Sigmoid colon (tissue), 7 donors: ENCODE data around the gene PRPH2. TPM values are rescaled to one million over a fixed set of nuclear protein-coding genes. Genes with fewer than 3 reads are reported as not detected.

Experiments used
- DNase-seq: peaks from one replicate; pipeline ENCODE4 v3.0.0-alpha.2; 2019
- H3K27ac ChIP-seq, 4 donors: fragments of 200-600 bp; sonication (generic); one replicate each; pipeline ENCODE4 v1.5.1; 2016 to 2019; ENCODE audit warnings: mild to moderate bottlenecking in 1 of 4
- H3K27me3 ChIP-seq, 3 donors: fragments of 200-600 bp; sonication (generic); one replicate each; pipeline ENCODE4 v1.5.1; 2019; ENCODE audit warnings: mild to moderate bottlenecking in 1 of 3
- H3K36me3 ChIP-seq, 4 donors: fragments of 200-600 bp; sonication (generic); one replicate each; pipeline ENCODE4 v1.5.1; 2016 to 2019
- H3K4me1 ChIP-seq, 4 donors: fragments of 200-600 bp; sonication (generic); one replicate each; pipeline ENCODE4 v1.5.1; 2017 to 2019
- H3K4me3 ChIP-seq, 4 donors: fragments of 200-600 bp; sonication (generic); one replicate each; pipeline ENCODE4 v1.5.1; 2017 to 2019; ENCODE audit warnings: mild to moderate bottlenecking in 2 of 4, moderate library complexity in 1 of 4
- H3K9me3 ChIP-seq, 4 donors: fragments of 200-600 bp in 3 of 4; sonication (generic) in 3 of 4; one replicate each; pipeline versions ENCODE4 v1.5.1 to v1.6.1; 2013 to 2019
- EP300 ChIP-seq, 4 donors: sonication (generic); formaldehyde crosslinking; IDR thresholded peaks; one replicate each; pipeline ENCODE4 v1.6.1; 2017; ENCODE audit warnings: antibody characterized with exemption in 4 of 4
- POLR2A ChIP-seq, 2 donors: fragments of 450-650 bp; IDR thresholded peaks; one replicate each; pipeline ENCODE4 v1.6.1; 2016; ENCODE audit warnings: antibody characterized with exemption in 2 of 2, mild to moderate bottlenecking in 2 of 2, moderate library complexity in 2 of 2
- POLR2AphosphoS5 ChIP-seq, 4 donors: sonication (generic); formaldehyde crosslinking; IDR thresholded peaks; one replicate each; pipeline ENCODE4 v1.6.1; 2017; ENCODE audit warnings: antibody characterized with exemption in 4 of 4
- WGBS, 2 donors: extraction: QIAGEN DNeasy Blood & Tissue Kit; methylation state at CpG; one replicate each; pipeline ENCODE4 v1.1.7; 2013; 5-methylcytosine and 5-hydroxymethylcytosine counted together
- intact Hi-C: fragments of 100-400 bp; cut with DNase I; formaldehyde crosslinking; loops from one replicate; pipeline ENCODE4 v1.15.1; 2023
- polyA plus RNA-seq, 3 donors: library from polyadenylated mRNA; stranded (reverse); fragments of 200-250 nt; gene quantifications; one replicate each; pipeline ENCODE4 v1.2.3, GENCODE V29; 2013
- total RNA-seq, 4 donors: library from RNA; depleted of rRNA; stranded (reverse); fragments of >200 nt; gene quantifications; one replicate each; pipeline ENCODE4 v1.1.0, GENCODE V29; 2016
- TF ChIP-seq, protein P1 (sequence below), 4 experiments: fragments of 450-650 bp in 3 of 4; fragments of 200-600 bp in 1 of 4; IDR thresholded peaks; one replicate each; pipeline ENCODE4 v1.5.1; 2016 to 2019; ENCODE audit warnings: antibody characterized with exemption in 4 of 4, mild to moderate bottlenecking in 3 of 4, moderate library complexity in 2 of 4
- donor health status: healthy with polysubstance abuse.
- donor health status: Bipolar disorder and iron deficiency.
- donor health status: healthy.

Gene PRPH2
- total and polyA plus RNA-seq, 7 donors: under 0.01 to 3.5 (median 0.71) TPM; not detected in 1

DNA sequence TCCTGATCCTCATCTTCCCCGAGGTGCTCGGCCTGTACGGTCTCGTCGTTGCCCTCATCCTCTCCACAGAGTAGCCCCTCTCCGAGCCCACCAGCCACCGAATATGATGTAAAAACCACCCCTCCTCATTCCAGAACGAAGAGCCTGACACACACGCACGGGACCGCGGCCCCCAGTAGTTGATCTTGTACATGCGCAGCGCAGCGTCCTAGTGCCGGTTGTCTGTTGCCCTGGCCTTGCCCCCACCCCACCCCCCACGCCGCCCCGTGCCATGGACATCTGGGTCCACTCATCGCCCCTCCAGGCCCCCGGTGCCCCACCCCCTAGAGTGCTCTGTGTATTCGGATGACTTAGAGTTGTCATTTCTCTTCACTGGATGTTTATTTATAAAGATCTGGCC, 5.2 kb upstream of the PRPH2 start:
- TF ChIP-seq EP300 (IDR thresholded peaks at IDR 0.05) (no peak), POLR2AphosphoS5 (IDR thresholded peaks at IDR 0.05) (peak in 2 of 4 donors; percentile 22 to 59)
- WGBS, 2 donors: 77 to 83% methylated on average over 22 of the region's 22 CpGs
- Histone ChIP-seq H3K27ac (peak overlapping the region; percentile 76 to 90 (median 87)), H3K36me3 (peaks cover 0 to 7% (median 0%) of the 10 kb centered on the region in 4 donors), H3K27me3 (no peaks in the 10 kb centered on the region), H3K4me1 (peaks cover 0 to 31% (median 13%) of the 10 kb centered on the region in 4 donors), H3K4me3 (peak overlapping the region; percentile 31 to 60 (median 52)), H3K9me3 (no peaks in the 10 kb centered on the region)
- peak; percentile 71 for DNase-seq
- intact Hi-C loops: loop anchor here (2.0 to 5.0 kb wide), 4 partner anchors 19 to 149 kb away; partner anchors contain the start of gene TBCC

- H3K27me3 ChIP-seq: no peaks in the 10 kb centered on the region
- intact Hi-C loops: loop anchor here (2.0 to 5.0 kb wide), 4 partner anchors 20 to 150 kb away; partner anchors contain the start of gene TBCC
- peak; percentile 79 for DNase-seq
Measured at GRCh38 chr6:42727087-42727611, 4.8 kb upstream of the PRPH2 start.

DNA sequence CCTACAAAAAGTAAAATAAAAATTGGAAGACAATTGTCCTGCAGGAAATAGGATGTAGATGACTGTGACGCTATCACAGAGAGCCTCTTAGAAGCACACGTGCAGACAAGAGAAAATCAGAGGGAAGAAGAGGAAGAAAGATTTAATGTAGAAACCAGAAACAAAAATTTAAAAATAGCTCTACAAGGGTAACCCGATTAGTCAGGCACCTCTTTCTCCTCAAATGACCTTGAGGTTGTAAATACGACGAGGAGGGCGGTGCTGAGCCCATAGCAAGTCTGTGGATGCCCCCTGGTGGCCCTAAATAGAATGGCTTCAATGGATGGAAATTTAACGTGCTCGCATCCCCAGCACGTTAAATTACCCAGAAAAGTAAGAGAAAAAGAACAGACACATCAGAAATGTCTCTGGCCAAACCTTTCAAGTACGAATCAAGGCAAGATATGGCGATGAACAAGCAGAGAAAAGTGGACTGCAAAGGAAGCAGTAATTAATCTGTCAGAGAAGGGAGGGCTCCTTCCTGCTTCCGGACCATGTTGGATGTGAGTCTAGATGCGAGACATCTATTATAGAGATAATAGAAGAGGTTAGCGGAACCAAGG, 4.2 kb upstream of the PRPH2 start:
- Histone ChIP-seq H3K27ac (peak overlapping the region; percentile 76 to 90 (median 87)), H3K4me1 (peaks cover 0 to 31% (median 13%) of the 10 kb centered on the region in 4 donors), H3K4me3 (peak overlapping the region; percentile 31 to 60 (median 52)), H3K27me3 (no peaks in the 10 kb centered on the region), H3K36me3 (peaks cover 0 to 17% (median 0%) of the 10 kb centered on the region in 4 donors), H3K9me3 (no peaks in the 10 kb centered on the region)
- 2% methylated on average over 14 of the region's 14 CpGs for WGBS, 2 donors
- intact Hi-C loops: loop anchor here (2.0 to 5.0 kb wide), 4 partner anchors 20 to 150 kb away; partner anchors contain the start of gene TBCC
- TF ChIP-seq, protein P1, sequence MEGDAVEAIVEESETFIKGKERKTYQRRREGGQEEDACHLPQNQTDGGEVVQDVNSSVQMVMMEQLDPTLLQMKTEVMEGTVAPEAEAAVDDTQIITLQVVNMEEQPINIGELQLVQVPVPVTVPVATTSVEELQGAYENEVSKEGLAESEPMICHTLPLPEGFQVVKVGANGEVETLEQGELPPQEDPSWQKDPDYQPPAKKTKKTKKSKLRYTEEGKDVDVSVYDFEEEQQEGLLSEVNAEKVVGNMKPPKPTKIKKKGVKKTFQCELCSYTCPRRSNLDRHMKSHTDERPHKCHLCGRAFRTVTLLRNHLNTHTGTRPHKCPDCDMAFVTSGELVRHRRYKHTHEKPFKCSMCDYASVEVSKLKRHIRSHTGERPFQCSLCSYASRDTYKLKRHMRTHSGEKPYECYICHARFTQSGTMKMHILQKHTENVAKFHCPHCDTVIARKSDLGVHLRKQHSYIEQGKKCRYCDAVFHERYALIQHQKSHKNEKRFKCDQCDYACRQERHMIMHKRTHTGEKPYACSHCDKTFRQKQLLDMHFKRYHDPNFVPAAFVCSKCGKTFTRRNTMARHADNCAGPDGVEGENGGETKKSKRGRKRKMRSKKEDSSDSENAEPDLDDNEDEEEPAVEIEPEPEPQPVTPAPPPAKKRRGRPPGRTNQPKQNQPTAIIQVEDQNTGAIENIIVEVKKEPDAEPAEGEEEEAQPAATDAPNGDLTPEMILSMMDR (IDR thresholded peaks at IDR 0.05): peak; percentile 86 to 94 (median 92)
- no peak for TF ChIP-seq POLR2A (IDR thresholded peaks at IDR 0.05)
- TF ChIP-seq POLR2AphosphoS5 (IDR thresholded peaks at IDR 0.05): peak; percentile 29 to 69 (median 54)
- no peak for TF ChIP-seq EP300 (IDR thresholded peaks at IDR 0.05)
- DNase-seq: peak; percentile 93

More at GRCh38 chr6:42727087-42727611, 4.8 kb upstream of the PRPH2 start:
- Histone ChIP-seq H3K36me3 (peaks cover 0 to 11% (median 0%) of the 10 kb centered on the region in 4 donors), H3K9me3 (no peaks in the 10 kb centered on the region), H3K27ac (peak overlapping the region; percentile 76 to 90 (median 87)), H3K4me1 (peaks cover 0 to 31% (median 13%) of the 10 kb centered on the region in 4 donors), H3K4me3 (peak overlapping the region; percentile 31 to 60 (median 52))
- no peak for TF ChIP-seq POLR2A (IDR thresholded peaks at IDR 0.05)
- TF ChIP-seq, protein P1 (IDR thresholded peaks at IDR 0.05): no peak
- TF ChIP-seq POLR2AphosphoS5 (IDR thresholded peaks at IDR 0.05): no peak
- no peak for TF ChIP-seq EP300 (IDR thresholded peaks at IDR 0.05)
- 19 to 20% methylated on average over 52 of the region's 52 CpGs for WGBS, 2 donors

DNA sequence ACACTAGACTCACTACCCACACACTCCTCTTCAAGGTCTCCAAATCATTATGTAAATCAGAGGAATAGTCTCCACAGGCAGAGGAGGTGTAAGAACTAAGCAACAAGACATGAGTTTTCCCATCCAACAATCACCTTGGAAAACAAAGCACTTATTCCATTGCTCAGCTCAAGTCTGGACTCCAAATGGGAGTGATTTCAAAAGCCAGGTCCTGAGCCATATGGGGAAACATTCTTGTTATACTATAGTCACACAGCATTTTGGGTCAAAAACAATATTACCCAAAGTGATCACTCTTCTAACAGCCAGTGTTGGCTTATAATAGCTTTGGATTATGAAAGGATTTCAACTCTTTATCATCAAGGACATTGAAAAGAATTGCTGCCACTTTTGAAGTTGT, 3.6 kb upstream of the PRPH2 start:
- TF ChIP-seq POLR2AphosphoS5 (IDR thresholded peaks at IDR 0.05): no peak
- no peak for TF ChIP-seq EP300 (IDR thresholded peaks at IDR 0.05)
- TF ChIP-seq POLR2A (IDR thresholded peaks at IDR 0.05): no peak
- TF ChIP-seq, protein P1 (IDR thresholded peaks at IDR 0.05): no peak
- H3K4me3 ChIP-seq: peak overlapping the region in 3 of 4 donors; percentile 47 to 60 (median 58)
- intact Hi-C loops: loop anchor here (2.0 to 5.0 kb wide), 4 partner anchors 21 to 151 kb away; partner anchors contain the start of gene TBCC
- peaks cover 0 to 22% (median 0%) of the 10 kb centered on the region in 4 donors for H3K36me3 ChIP-seq
- peaks cover 0 to 31% (median 13%) of the 10 kb centered on the region in 4 donors for H3K4me1 ChIP-seq
- DNase-seq: no peak
- no peaks in the 10 kb centered on the region for H3K27me3 ChIP-seq
- H3K27ac ChIP-seq: peak overlapping the region; percentile 76 to 90 (median 87)
- no peaks in the 10 kb centered on the region for H3K9me3 ChIP-seq

DNA sequence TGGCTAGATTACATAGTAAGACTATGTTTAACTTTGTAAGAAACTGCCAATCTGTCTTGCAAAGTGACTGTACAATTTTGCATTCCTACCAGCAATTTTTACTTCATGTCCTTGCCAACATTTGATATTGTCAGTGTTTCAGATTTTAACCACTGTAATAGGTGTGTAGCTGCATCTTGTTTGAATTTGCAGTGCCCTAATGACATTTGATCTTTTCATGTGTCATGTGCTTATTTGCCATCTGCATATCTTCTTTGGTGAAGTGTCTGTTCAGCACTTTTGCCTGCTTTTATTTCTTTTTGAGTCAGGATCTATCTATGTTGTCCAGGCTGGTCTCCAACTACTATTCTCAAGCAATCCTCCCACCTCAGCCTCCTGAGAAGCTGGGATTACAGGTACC, 2.4 kb upstream of the PRPH2 start:
- intact Hi-C loops: loop anchor here (5.0 kb wide), 1 partner anchor 33 kb away; no protein-coding TSS in a partner anchor
- TF ChIP-seq, protein P1 (IDR thresholded peaks at IDR 0.05): no peak
- TF ChIP-seq POLR2AphosphoS5 (IDR thresholded peaks at IDR 0.05) (no peak), EP300 (IDR thresholded peaks at IDR 0.05) (no peak), POLR2A (IDR thresholded peaks at IDR 0.05) (no peak)
- Histone ChIP-seq H3K4me3 (no peak overlapping the region), H3K27me3 (no peaks in the 10 kb centered on the region), H3K27ac (peak overlapping the region in 1 of 4 donors; percentile 85), H3K4me1 (peaks cover 0 to 31% (median 13%) of the 10 kb centered on the region in 4 donors), H3K36me3 (peaks cover 0 to 22% (median 0%) of the 10 kb centered on the region in 4 donors), H3K9me3 (no peaks in the 10 kb centered on the region)
- no peak for DNase-seq
